ENCODE data around the gene FLOT1.

FLOT1 gene

DNA sequence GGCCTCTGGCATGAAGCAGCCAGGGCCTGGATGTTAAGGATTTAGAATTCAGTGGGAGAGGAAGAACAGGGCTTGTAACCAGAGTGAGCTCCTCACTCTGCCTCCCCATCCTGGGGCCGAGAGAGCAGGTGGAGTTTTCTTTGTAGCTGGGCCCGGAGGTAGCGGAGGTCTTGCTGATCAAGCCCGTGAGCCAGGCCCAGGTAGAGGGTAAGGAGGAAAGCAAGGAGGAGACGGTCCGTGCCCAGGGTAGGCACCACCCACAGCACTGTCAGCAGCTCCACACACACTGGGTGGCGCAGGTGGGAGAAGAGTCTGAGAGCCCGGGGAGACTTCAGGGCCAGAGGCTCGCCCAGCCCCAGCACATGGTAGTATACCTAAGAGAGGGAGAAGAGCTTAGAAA lies 53.9 kb downstream of the FLOT1 start:
- in situ Hi-C loops (cut with HindIII; ENCODE audit: low pct_unique_long_range_greater_than_20kb, low sequenced_read_pairs) = no loop called here
- no peak for TF ChIP-seq JUND (IDR thresholded peaks at IDR 0.05; ENCODE audit: low read depth)
- DNase-seq (ENCODE audit: low read depth in 1 of 2, low spot score in 1 of 2) = no peak

DNA sequence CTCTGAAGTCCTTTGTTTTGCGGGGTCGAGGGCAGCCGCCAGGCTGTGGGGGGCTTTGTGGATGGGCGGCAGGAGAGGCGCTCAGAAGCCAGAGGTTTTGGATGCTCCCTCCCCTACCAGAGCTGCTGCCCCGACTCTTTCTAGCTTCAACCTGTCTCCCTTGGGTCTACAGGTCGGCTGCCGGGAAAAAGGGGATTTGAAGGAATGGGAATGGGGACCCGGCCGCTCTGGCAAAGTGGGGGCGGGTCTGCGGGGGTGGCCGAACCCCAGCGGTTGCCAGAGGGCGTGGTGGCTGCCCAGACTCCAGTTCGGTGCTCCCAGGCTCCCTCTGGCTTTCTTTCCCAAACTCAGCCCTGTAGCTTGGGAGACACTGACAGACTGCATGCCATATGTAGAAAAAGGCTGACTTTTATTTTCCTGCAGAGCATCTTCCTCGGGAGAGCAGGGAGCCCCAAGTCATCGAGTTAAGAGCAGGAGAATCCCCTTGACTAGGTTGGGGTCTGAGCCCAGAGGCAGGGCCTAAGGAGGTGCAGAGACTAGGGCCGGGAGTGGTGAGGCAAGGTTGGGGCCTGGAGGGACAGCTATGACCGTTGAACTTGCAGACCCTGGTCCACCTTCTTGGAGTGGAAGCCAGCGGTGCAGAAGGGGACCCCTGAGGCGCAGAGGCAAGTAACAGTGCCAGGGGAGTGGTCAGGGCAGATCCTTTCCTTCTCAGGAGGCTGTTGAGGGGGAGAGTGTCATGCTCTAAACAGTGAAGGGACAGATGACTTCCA lies 54.6 kb downstream of the FLOT1 start:
- DNase-seq (ENCODE audit: low read depth in 1 of 2, low spot score in 1 of 2) = peak in 1 of 2 experiments; percentile 45
- no peak for TF ChIP-seq JUND (IDR thresholded peaks at IDR 0.05; ENCODE audit: low read depth)
- in situ Hi-C loops (cut with HindIII; ENCODE audit: low pct_unique_long_range_greater_than_20kb, low sequenced_read_pairs) = no loop called here

DNA sequence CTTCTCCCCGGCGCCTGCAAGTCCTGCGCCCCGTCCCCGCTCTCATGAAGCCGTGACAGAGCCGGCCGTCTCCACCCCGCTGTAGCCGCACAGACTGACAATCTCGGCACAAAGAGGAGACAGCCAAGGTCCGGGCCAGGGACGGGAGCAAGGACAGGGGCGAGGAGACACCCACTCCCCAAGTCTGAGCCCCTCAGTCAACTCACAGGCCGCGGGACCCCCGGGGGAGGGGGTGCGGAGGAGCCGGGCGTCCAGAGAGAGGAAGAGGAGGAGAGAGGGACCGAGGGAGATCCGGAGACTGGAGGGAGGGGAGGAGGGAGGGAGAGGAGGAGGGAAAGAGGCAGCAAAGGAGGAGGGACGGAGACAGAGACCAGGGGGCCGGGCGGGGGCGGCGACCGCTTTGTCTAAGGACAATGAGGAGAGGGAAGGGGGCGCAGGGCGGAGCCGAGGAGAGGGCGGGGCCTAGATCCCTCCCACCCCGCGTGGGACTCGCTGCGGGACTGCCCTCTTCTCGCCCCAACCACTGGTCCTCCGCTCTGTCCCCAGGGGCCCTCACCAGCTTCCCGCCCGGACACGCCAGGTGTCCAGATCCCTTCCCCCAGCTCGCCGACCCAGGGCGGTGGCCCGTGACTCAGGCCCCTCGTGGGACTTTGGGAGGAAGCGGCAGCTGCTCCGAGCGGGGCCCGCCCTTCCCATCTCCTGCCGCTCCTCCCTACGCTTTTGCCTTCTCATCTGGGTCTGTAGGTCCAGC lies 55.4 kb downstream of the FLOT1 start:
- in situ Hi-C loops (cut with HindIII; ENCODE audit: low pct_unique_long_range_greater_than_20kb, low sequenced_read_pairs) = no loop called here
- peak; percentile 26 to 93 for DNase-seq (ENCODE audit: low read depth in 1 of 2, low spot score in 1 of 2)
- TF ChIP-seq JUND (IDR thresholded peaks at IDR 0.05; ENCODE audit: low read depth) = no peak

DNA sequence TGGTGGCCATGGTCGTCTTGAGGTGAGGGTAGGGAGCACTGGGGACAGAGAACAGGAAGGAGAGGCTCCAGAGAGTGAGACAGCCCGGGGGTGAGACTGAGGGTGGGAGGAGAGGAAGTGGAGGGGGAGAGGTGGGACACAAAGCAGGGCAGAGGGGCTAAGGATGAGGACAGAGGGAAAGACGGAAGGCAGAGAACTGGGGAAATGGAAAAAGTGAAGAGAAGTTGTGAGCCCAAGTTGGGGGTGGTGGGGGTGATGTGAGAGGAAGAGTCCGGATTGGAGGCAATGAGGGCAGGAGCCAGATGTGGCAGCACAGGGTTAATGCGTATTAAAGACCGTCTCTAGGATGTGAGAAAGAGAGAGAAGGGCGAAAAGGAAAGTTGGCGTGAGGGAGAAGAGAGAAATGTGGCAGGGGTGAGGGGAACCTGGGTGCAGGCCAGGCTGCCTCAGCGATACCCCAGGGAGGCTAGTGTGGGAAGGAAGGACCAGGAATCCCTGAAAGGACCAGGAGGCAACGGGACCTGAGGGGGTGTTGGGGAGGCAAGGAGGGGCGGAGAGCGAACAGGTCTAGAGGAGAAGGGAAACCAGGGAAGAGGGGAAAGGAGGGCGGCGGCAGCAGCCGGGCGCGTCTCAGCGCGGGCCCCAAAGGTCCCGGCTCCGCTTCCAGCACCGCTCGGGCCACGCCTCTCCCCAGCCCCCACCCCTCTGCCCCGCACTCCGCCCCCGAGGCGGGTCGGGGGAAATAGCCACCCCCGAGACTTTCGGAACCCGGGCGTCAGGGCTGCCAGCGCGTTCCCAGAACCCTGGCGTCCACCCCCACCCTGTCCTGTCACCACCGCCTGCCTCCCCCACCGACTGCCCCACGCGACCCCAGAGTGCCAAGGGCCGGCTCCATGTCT lies 56.2 kb downstream of the FLOT1 start, which contains the start of gene PPP1R18:
Gene PPP1R18 (minus strand): TSS at position 637 of the 899 bp plus-strand sequence. CDS start 627 bp downstream, at position 10.
- DNase-seq (ENCODE audit: low read depth in 1 of 2, low spot score in 1 of 2) = peak; percentile 47 to 77
- TF ChIP-seq JUND (IDR thresholded peaks at IDR 0.05; ENCODE audit: low read depth) = no peak
- in situ Hi-C loops (cut with HindIII; ENCODE audit: low pct_unique_long_range_greater_than_20kb, low sequenced_read_pairs) = no loop called here

DNA sequence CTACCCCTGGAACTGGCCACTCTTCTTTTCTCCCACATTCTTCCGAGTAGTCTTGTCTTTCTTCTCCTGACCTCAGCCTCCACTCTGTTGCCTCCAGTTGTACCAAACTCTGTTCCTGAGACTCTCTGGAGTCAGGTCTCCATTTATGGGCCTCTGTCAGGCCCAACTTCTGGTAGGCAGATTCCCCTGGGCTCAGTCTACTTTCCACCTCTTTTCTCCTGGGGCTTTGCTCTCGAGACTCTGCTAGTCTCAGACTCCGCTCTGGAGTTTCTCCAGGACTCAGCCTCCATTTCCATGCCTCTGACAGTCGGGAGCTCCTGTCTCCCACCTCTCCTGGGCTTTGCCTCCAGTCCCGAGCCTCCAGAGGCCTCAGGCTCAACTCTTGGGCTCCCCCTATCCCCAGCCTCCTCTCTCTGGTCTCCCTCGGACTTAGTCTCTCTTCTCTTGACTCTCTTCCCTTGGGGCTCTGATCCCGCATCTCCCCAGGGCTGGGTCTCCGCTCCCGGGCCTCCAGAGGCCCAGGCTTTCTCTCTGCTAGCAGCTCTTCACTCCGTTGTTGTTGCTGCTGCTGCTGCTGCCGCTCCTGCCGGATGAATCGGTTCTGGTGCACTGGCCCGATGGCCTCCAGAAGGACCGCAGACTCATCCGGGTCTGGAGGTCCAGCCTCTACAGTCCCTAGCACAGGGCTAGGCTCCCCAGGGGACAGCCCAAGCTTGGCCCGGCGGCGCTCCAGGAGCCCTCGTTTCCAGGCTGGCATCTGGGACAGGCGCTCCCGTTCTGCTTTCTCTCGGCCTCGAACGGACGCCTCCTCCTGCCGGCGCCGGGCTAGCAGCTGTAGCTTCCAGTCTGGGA lies 57.1 kb downstream of the FLOT1 start:
- in situ Hi-C loops (cut with HindIII; ENCODE audit: low pct_unique_long_range_greater_than_20kb, low sequenced_read_pairs) = no loop called here
- no peak for TF ChIP-seq JUND (IDR thresholded peaks at IDR 0.05; ENCODE audit: low read depth)
- DNase-seq (ENCODE audit: low read depth in 1 of 2, low spot score in 1 of 2) = no peak

DNA sequence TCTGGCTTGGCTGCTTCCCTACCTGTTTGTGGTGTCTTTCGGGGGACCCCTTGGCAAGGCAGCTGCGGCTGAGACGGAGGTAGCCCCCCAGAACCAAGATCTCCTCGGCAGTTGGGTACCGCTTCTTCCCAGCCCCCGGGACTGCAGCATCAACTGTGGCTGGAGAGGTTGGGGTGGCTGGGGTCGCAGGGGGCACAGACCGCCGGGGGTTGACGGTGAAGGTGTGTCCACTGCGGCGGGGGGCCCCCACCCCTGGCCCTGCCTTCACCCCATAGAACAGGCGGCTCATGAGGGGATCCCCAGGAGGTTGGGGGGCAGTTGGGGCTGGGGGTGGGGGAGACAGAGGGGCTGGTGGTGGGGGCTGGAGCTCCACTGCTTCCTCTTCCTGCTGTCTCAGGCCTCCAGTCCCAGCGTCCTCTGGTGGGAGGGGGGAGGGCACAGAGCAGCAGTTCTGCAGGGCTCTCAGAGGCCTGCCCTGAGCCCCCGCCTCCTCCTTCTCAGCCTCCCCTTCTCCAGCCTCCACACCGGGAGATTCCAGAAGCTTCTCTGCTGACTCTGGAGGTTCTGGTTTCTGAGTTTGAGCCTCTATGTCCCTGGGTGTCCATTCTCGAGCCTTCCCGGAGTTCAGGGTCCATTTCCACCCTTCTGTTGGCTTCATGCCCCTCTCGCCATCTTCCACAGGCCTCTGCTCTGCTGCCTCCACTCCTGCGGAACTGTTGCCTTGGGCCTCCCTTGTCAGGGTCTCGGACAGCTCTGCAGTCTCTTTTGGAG lies 57.9 kb downstream of the FLOT1 start:
- TF ChIP-seq JUND (IDR thresholded peaks at IDR 0.05; ENCODE audit: low read depth) = no peak
- in situ Hi-C loops (cut with HindIII; ENCODE audit: low pct_unique_long_range_greater_than_20kb, low sequenced_read_pairs) = no loop called here
- DNase-seq (ENCODE audit: low read depth in 1 of 2, low spot score in 1 of 2) = no peak

DNA sequence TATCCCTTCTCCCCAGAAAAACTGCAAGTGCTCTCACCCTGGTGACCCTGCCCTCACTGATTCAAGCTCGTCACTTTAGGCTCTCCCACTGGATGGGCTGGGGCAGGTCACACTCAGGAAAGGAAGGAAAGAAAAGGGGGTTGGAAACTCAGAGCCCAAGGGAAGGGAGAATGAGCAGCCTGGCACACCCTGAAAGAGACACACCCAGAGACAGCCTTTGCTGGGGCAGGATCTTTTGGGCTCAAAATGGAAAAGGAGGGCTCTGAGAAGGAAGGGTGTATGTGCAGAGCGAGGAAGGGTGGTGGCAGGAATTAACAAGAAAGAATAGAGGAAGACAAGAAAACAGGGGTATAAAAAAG lies 58.5 kb downstream of the FLOT1 start:
- DNase-seq (ENCODE audit: low read depth in 1 of 2, low spot score in 1 of 2) = no peak
- in situ Hi-C loops (cut with HindIII; ENCODE audit: low pct_unique_long_range_greater_than_20kb, low sequenced_read_pairs) = no loop called here

DNA sequence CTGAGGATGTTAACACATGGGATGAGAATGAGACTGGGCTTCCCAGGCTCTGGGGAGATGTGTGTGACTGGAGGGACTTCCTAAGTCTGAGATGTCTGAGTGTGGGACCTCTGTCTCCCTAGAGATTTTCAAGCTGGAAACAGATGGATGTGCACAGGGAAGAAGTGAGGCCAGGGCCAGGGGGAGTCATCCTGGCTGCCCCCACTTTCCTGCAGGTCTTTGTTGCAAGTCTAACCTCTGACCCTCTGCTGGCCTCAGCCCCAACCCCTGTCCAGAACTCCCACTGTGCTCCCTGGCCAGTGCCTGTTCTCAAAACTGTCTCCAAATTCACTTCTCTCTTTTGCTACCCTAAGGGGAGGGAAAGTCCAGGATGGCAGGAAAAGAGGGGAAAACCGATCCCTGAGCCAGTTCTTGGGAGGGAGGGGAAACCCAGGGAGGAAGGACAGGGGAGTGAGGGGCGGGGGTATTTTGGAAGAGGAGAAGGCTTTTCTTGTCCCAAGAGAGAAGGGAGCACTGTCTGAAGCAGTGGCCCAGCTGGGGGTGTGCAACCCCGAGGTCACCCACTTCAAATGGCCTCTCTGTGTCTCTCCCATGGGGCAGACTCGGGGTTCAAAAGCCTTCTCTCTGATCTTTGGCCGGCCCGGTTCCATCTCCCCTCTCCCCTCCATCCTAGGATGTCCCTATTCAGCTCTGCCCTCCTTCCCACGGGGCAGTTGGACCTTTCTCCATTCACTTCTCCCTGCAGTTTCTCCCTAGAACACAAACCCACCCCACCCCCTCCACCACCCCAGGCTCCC lies 59.1 kb downstream of the FLOT1 start:
- TF ChIP-seq JUND (IDR thresholded peaks at IDR 0.05; ENCODE audit: low read depth) = no peak
- in situ Hi-C loops (cut with HindIII; ENCODE audit: low pct_unique_long_range_greater_than_20kb, low sequenced_read_pairs) = no loop called here
- DNase-seq (ENCODE audit: low read depth in 1 of 2, low spot score in 1 of 2) = no peak

More for the DNA sequence above, 58.5 kb downstream of the FLOT1 start:
- TF ChIP-seq JUND (IDR thresholded peaks at IDR 0.05; ENCODE audit: low read depth) = no peak

DNA sequence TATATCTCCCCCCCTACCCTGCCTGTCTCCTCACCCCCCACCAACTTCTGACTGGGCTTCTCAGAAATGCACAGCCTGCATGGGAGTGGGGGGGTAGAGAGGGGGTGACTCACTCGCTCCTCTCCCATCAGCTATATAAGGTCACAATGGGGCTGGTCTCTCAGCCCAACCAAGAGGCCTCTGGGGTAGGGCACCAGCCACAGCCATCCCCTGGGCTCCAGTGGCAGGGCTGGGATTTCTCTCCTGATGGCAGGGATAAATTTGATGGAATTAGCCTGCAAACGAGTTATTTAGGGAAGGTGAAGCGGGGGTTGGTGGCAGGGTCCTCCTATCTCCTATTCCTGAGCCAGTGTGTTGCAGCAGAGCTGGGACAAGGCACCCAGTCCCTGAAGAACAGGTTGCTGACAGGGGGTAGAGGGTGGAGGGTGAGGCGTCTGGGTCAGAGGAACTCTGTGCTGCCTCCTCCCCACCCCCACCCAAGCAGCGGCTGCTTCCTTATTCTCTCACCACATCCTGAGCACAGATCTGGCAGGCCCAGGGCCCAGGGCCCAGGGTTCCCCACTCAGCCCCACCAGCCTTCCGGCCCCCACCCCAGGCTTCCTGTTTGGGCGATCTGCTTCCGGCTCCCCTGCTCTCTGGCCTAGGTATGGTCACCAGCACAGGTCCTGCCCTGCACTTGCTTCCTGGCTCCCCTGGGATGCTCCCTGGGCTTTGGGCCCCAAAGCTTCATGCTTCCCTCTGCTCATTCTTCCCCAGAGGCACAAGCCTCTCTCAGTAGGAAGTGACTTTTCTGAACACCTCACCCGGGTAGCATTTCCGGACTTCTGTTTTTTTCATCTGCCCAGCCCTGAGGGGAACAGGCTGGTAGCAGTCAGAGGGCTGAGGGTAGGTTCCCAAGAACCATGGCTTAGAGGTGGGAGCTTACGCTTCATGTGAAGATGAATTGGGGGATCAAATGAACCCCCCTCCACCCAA lies 60.1 kb downstream of the FLOT1 start:
- in situ Hi-C loops (cut with HindIII; ENCODE audit: low pct_unique_long_range_greater_than_20kb, low sequenced_read_pairs) = no loop called here
- TF ChIP-seq JUND (IDR thresholded peaks at IDR 0.05; ENCODE audit: low read depth) = no peak
- no peak for DNase-seq (ENCODE audit: low read depth in 1 of 2, low spot score in 1 of 2)

Measured in T47D (cell line).